Activated gamma-delta T cell treated with anti-CD3 and anti-CD28 coated beads, Interleukin-2, amount 50 U/mL, for 16 hours (primary cell): ENCODE data around the gene PIGX.
"Not testable (repeated sequence)": the region's sequence is repeated elsewhere in the genome, so short reads cannot be mapped to it uniquely, and the experiment has no call there.

Experiments used
- DNase-seq: peaks from one replicate; pipeline ENCODE4 v3.0.0-alpha.2; 2020; ENCODE audit warnings: low read depth

The PIGX gene

DNA sequence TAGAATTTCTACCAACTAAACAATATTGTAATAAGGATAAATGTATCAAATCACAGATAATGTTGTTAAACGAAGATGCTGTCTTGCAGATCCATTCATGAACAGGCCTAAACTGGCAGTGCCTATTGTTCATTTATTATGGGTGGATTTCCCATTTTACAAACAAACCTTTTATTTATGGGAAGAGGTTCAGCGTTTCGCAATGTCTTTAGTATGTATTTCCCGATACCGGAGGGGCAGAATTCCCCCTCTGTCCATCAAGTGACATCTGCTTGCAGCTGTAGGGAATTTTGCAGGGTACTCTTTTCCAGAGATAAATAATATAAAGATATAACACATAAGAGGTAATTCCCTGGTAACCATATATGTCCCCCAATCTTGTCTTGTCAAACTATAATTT lies 5.8 kb upstream of the PIGX start:
- DNase-seq, result no peak

- DNase-seq, result no peak
These were observed 5.4 kb upstream of the PIGX start for GRCh38 chr3:196706731-196707130.

DNA sequence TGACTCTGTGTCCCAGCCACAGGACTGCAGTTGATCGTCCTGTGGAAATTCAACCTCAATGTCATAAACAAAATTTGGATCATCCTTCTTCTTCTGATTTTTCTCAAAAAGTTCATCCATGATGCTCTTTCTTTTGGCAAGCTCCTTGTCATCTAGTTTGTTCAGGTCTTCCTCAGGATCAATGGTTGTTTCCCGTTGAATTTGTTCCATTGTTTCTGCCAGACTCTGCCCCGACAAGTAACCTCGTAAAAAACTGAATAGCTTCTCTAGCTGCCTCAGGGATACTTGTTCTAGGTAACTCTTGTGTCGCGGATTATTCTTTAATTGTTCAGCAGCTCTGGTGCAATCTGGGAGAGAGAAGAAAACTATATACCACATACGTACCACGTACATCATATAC lies 4.6 kb upstream of the PIGX start:
- DNase-seq, result no peak

DNA sequence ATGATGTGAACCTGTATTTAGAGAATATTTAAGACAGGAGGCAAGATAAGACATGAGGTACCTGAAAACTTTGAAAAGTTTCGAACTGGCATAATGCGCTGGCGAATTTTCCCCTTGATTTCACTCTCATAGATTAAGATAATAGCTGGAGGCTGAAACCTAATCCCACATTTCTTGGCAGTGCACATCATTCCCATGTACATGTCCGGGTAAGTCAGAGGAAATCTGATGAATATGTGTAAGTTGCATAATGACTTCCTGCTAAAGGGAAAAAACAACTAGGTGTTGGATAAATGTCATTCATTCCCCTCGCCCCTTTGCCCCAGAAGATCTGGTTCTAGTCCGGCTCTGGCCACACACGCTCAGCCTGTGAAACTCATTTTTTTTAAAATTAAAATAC lies 3.7 kb upstream of the PIGX start:
- no peak for DNase-seq

DNA sequence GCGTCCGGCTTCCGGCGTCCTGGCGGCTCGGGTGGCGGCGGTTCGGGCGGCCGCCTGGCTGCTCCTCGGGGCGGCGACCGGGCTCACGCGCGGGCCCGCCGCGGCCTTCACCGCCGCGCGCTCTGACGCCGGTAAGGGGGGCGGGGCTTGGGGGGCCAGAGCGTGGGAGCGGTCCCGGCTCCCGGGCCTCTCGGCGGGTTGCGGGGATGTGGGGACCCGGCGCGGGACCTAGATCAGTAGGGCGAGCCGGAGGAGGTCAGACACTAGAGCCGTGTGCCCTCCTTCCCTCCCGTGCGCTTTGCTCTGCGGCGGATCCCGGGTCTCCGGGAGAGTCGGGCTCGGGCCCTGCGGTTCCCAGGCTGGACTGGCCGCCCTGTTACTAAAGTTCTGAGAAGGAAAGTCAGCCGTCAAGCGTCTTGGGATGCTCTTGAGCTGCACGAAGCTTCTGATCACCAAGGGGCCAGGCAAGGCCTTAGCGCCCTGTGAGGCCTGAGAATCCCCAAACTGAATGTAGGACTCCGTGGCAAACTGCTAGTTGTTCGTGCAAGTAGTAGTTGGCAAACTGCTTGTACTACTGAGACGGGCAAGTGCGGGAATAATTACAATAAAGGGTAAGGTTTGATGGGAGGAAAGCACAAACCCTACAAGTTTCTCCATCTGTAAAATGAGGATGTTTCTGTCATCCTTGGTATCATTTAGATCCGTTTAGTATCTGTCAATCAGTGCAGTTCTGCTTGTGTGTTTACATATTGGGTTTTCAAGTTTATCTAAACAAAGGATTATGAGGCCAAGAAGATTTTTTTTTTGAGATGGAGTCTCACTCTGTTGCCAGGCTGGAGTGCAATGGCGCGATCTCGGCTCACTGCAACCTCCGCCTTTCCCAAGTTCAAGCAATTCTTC lies 587 bp downstream of the PIGX start:
- DNase-seq, result peak; percentile 47

- not testable (repeated sequence) for DNase-seq
These were observed 5.0 kb downstream of the PIGX start for GRCh38 chr3:196717162-196717561.

- DNase-seq, result no peak
These were observed 8.9 kb downstream of the PIGX start for GRCh38 chr3:196721097-196721496.

DNA sequence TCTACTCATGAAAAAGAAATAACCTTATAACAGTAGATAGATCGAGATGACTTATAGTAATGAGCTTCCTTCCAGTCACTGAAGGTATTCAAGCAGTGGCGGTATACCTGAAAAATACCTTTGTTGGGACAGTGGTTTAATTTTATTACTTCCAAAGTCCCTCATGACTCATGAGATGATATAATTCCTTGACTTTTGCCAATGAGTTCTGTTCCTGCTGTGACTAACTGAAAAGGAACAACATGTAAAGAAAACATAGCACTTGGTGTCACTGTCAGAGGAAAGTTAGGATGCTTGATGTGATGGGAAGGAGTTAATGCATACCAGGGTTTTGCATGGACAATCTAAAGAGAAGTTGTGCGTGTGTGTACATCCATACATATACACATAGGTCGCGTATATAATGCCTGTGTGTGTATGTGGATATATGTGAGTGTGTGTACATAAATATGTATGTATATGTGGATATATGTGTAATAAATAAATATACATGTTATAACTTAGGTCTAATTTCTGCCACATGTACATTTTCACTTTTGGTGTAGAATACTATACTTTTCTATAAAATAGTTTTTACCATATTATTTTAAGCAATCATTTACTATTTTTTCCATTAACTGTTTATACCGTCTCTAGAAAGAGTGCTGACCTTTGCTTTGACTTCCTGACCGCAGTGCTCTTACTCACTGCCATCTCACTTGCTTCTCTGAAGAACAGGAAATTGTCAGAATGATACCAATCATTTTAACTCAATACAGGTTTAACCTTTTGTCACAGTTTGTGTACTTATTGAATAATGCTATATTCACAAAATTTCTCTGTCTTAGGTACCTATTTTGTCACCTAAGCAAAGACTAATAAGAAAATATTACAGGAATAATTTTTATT lies 14.9 kb downstream of the PIGX start:
- DNase-seq, result no peak

DNA sequence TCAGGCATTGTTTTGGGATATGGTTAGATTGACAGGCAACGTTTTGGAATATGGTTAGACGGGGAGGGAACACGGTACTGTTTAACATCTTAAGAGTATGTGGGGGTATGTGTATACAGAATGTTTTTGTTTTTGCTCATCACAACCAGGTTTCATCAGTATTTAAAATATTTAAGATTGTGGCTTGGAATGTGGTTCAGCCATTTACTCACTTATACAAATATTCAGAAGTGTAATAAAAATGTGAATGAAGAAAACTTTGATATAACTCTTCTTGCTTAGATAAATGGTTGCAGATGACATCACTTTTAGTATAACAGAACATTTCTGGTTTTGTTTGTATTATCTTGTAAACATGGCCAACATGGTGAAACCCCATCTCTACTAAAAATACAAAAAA lies 23.6 kb downstream of the PIGX start:
- DNase-seq, result no peak

DNA sequence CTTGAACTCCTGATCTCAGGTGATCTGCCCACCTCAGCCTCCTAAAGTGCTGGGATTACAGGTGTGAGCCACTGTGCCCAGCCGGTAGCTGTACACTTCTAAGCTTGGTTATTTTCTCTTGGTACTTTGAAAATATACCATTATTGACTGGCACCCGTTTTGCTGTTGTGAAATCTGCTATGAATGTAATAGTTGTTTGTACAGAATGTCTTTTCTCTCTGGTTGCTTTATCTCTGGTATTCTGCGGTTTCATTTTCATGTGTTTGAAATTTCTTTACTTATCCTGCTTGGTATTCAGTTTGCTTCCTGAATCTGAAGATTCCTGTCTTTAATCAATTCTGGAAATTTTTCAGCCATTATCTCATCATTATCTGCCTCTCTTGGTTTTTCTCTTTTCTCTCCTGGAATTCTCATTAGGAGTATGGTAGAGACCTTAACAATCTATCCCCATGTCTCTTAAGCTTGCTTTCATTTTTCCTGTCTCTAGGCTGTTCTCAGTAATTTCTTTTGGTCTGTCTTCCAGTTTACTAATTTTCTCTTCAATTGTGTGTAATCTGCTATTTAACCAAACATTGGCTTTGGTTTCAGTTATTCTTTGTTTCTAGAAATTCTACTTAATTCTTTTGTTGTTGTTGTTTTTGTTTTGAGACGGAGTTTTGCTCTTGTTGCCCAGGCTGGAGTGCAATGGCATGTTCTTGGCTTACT lies 24.6 kb downstream of the PIGX start:
- no peak for DNase-seq

DNA sequence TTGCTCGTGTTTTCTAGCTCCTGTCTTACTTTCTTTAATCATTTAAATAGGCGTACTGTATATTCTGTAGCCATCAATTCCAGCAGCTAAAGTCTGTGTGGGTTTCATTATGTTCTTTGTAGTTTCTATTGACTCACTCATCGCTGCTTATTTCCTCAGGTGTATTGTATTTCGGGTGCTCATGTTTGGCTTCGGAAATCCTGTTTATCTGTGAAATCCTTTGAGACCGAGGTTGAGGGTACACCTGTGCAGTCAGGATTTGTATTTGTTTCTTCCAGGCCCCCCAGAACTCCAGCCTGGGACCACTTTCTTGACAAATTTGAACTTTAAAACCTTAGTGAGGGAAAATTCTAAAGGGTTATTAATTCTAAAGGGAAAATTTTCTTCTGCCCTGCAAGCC lies 25.5 kb downstream of the PIGX start:
- DNase-seq, result no peak

- DNase-seq, result peak; percentile 84
These were observed 27.7 kb downstream of the PIGX start, which contains the start of gene PAK2 for GRCh38 chr3:196739671-196740480. Gene PAK2 (plus strand): TSS chr3:196739857. CDS start chr3:196782647, 42,790 bp downstream.

DNA sequence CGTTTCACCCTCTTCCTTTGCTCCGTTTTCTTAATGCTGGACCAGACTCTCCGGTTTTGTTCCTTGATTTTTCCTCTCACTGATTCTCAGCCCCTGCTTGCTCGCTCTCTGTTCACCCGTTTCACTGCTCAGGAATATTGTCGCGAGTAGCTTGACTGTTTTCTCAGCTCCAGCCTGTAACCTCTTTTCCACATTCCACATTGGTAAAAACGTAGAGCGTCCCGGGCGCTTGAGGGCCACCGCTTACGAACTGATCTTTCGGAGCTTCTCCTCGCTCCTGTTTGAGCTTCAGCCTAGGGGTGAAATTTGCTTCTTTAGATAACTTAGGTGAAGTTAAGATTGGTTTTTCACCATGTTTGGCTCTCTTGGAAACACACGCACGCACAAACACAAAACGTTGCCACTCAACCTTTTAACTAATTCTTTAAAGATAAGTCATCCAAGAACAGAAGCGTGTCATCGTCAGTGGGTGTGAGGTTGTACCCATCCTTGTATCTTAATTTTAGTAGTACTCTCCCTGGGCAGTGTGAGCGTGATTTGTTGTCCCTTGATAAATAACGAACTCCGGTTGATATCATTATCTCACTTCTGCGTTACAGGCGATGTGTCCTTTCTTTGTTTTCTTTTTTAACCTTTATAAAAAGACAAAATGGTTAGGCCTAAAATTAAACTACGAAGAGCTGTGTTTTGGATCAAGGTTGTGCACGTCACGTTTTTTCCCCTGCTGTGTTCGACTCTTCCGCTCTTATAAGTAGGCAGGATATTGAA lies 28.5 kb downstream of the PIGX start:
- DNase-seq, result no peak

- no peak for DNase-seq
These were observed 29.2 kb downstream of the PIGX start for GRCh38 chr3:196741249-196741889.

- not testable (repeated sequence) for DNase-seq
These were observed 31.4 kb downstream of the PIGX start for GRCh38 chr3:196743569-196743968.

DNA sequence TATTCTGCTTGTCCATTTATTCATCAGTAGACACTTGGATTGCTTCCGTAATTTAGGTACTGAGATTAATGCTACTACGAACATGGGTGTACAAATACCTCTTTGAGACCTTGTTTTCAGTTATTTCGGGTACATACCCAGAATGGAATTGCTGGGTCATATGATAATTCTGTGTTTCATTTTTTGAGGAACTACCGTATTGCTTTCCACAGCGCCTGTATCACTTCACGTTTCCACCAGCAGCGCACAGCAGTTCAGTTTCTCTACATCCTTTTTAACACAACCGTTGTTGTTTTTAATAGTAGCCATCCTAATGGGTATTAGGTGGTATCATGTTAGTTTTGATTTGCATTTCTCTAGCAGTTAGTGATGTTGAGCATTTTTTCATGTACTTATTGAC lies 36.9 kb downstream of the PIGX start:
- DNase-seq, result no peak

GRCh38 chr3:196753201-196753600 lies 41.0 kb downstream of the PIGX start:
- DNase-seq, result no peak

- no peak for DNase-seq
These were observed 42.2 kb downstream of the PIGX start for GRCh38 chr3:196754091-196754981.

GRCh38 chr3:196756732-196757131 lies 44.6 kb downstream of the PIGX start:
- DNase-seq, result no peak
